Astrocyte (in vitro differentiated cells and primary cell): ENCODE results near the gene AK5. TPM values are rescaled to one million over a fixed set of nuclear protein-coding genes. Genes with fewer than 3 reads are reported as not detected.

Experiments
- DNase-seq: peaks from one replicate; pipeline ENCODE4 v3.0.0-alpha.2; 2010; ENCODE audit warnings: low read depth
- FAIRE-seq: peaks from 2 replicates; lab custom pipeline; 2011; peaks lifted over from hg19 to GRCh38; lab: Jason Lieb, UNC
- H2AFZ ChIP-seq: 2 replicates; pipeline ENCODE4 v1.6.0; 2012; ENCODE audit warnings: low read depth, low read length, inconsistent platforms
- H3K27ac ChIP-seq: 2 replicates; pipeline ENCODE4 v1.5.1; 2011; ENCODE audit warnings: low read depth, low read length, inconsistent platforms
- H3K27me3 ChIP-seq: 2 replicates; pipeline ENCODE4 v1.6.0; 2011; ENCODE audit warnings: low read length, inconsistent platforms; ENCODE audit not compliant: insufficient read depth
- H3K36me3 ChIP-seq: 2 replicates; pipeline ENCODE4 v1.5.1; 2011; ENCODE audit warnings: low read length, inconsistent platforms; ENCODE audit not compliant: insufficient read depth
- H3K4me1 ChIP-seq: 2 replicates; pipeline ENCODE4 v1.5.1; 2011; ENCODE audit warnings: low read length, inconsistent platforms; ENCODE audit not compliant: insufficient read depth
- H3K4me2 ChIP-seq: 2 replicates; pipeline ENCODE4 v1.6.0; 2012; ENCODE audit warnings: low read length, inconsistent platforms
- H3K4me3 ChIP-seq: 2 replicates; pipeline ENCODE4 v1.5.1; 2011; ENCODE audit warnings: low read depth, mild to moderate bottlenecking, low read length, inconsistent platforms; ENCODE audit not compliant: insufficient read depth
- H3K79me2 ChIP-seq: 2 replicates; pipeline ENCODE4 v1.6.0; 2012; ENCODE audit warnings: mild to moderate bottlenecking, low read length, inconsistent platforms; ENCODE audit not compliant: insufficient read depth
- H3K9ac ChIP-seq: 2 replicates; pipeline ENCODE4 v1.6.0; 2012; ENCODE audit warnings: mild to moderate bottlenecking, low read length, inconsistent platforms
- H3K9me3 ChIP-seq: 2 replicates; pipeline ENCODE4 v1.5.1; 2012; ENCODE audit warnings: low read depth, mild to moderate bottlenecking, low read length, inconsistent platforms; ENCODE audit not compliant: insufficient read depth
- H4K20me1 ChIP-seq: 2 replicates; pipeline ENCODE4 v1.6.0; 2012; ENCODE audit warnings: low read length, inconsistent platforms; ENCODE audit not compliant: insufficient read depth
- H3K27ac Mint-ChIP-seq: one replicate; pipeline ENCODE4 v1.8.0; 2021; ENCODE audit warnings: mild to moderate bottlenecking, mixed read lengths; ENCODE audit not compliant: unreplicated experiment
- H3K27me3 Mint-ChIP-seq: one replicate; pipeline ENCODE4 v1.8.0; 2021; ENCODE audit warnings: low read depth, mixed read lengths; ENCODE audit not compliant: unreplicated experiment
- H3K36me3 Mint-ChIP-seq: one replicate; pipeline ENCODE4 v1.8.0; 2021; ENCODE audit warnings: low read depth, mixed read lengths; ENCODE audit not compliant: unreplicated experiment
- H3K4me1 Mint-ChIP-seq: one replicate; pipeline ENCODE4 v1.8.0; 2021; ENCODE audit warnings: low read depth, mixed read lengths; ENCODE audit not compliant: unreplicated experiment
- H3K4me3 Mint-ChIP-seq: one replicate; pipeline ENCODE4 v1.8.0; 2021; ENCODE audit warnings: mild to moderate bottlenecking, moderate library complexity, mixed read lengths; ENCODE audit not compliant: unreplicated experiment
- H3K9me3 Mint-ChIP-seq: one replicate; pipeline ENCODE4 v1.8.0; 2021; ENCODE audit warnings: mild to moderate bottlenecking, mixed read lengths; ENCODE audit not compliant: unreplicated experiment
- CTCF ChIP-seq: IDR thresholded peaks from 2 replicates; pipeline ENCODE4 v1.5.1; 2011; ENCODE audit warnings: low read depth, mild to moderate bottlenecking, inconsistent platforms, low read length, moderate library complexity; ENCODE audit not compliant: insufficient read depth
- EZH2 ChIP-seq: IDR thresholded peaks from 2 replicates; pipeline ENCODE4 v1.6.1; 2012; ENCODE audit warnings: mild to moderate bottlenecking, low read length, inconsistent platforms; ENCODE audit not compliant: insufficient read depth
- total RNA-seq: library from RNA; stranded (reverse); gene quantifications from 2 replicates; pipeline ENCODE4 v1.2.1, GENCODE V29; 2021

The AK5 gene
- total RNA-seq, 1 donor from 2014 or later = 4.4 TPM

GRCh38 chr1:77263708-77264107, 18.1 kb upstream of the AK5 start:
- H3K4me1 Mint-ChIP-seq = no peaks in the 10 kb centered on the region
- no peak overlapping the region for H3K4me3 Mint-ChIP-seq
- H3K36me3 Mint-ChIP-seq = no peaks in the 10 kb centered on the region
- Histone ChIP-seq H3K4me2 (no peak overlapping the region), H3K9me3 (no peaks in the 10 kb centered on the region), H3K79me2 (no peaks in the 10 kb centered on the region), H3K9ac (no peak overlapping the region), H3K4me1 (no peaks in the 10 kb centered on the region), H3K27ac (no peak overlapping the region), H3K36me3 (no peaks in the 10 kb centered on the region), H3K4me3 (no peak overlapping the region), H2AFZ (no peak overlapping the region), H4K20me1 (no peaks in the 10 kb centered on the region), H3K27me3 (no peaks in the 10 kb centered on the region)
- TF ChIP-seq CTCF = no peak
- TF ChIP-seq EZH2 = no peak
- FAIRE-seq (no peak), DNase-seq (no peak)
- H3K27me3 Mint-ChIP-seq = peaks cover 1% of the 10 kb centered on the region
- no peaks in the 10 kb centered on the region for H3K9me3 Mint-ChIP-seq
- H3K27ac Mint-ChIP-seq = no peak overlapping the region

GRCh38 chr1:77265180-77265579, 16.6 kb upstream of the AK5 start:
- peaks cover 3% of the 10 kb centered on the region for H3K27me3 Mint-ChIP-seq

More at GRCh38 chr1:77265180-77265579, 16.6 kb upstream of the AK5 start:
- no peaks in the 10 kb centered on the region for H3K9me3 ChIP-seq
- H3K4me2 ChIP-seq = no peak overlapping the region
- Mint-ChIP-seq H3K27ac (no peak overlapping the region), H3K9me3 (no peaks in the 10 kb centered on the region), H3K4me3 (no peak overlapping the region), H3K4me1 (no peaks in the 10 kb centered on the region), H3K36me3 (no peaks in the 10 kb centered on the region)
- no peaks in the 10 kb centered on the region for H4K20me1 ChIP-seq
- H3K9ac ChIP-seq = no peak overlapping the region
- H3K4me3 ChIP-seq = no peak overlapping the region
- no peaks in the 10 kb centered on the region for H3K36me3 ChIP-seq
- FAIRE-seq = no peak
- DNase-seq = no peak
- H3K79me2 ChIP-seq = no peaks in the 10 kb centered on the region
- TF ChIP-seq EZH2 (no peak), CTCF (no peak)
- no peaks in the 10 kb centered on the region for H3K27me3 ChIP-seq
- H3K27ac ChIP-seq = no peak overlapping the region
- H3K4me1 ChIP-seq = no peaks in the 10 kb centered on the region
- no peak overlapping the region for H2AFZ ChIP-seq
